AG04449 (cell line): Measurements from ENCODE around the gene PCBP3.

Experiments used
- CTCF ChIA-PET: fragments of 350-600 bp; formaldehyde crosslinking; extraction: SDS; loops from one replicate; lab custom pipeline; 2021; ENCODE audit warnings: antibody characterized with exemption; lab: Yijun Ruan, JAX
- POLR2A ChIA-PET: fragments of 400-600, 350-600 bp; formaldehyde crosslinking; extraction: SDS; loops from one replicate; lab custom pipeline; 2020; ENCODE audit warnings: antibody characterized with exemption, inconsistent platforms; lab: Yijun Ruan, JAX
- DNase-seq: peaks from one replicate; pipeline ENCODE4 v3.0.0-alpha.2; 2010; ENCODE audit warnings: low read depth, low spot score
- H3K4me3 ChIP-seq: 2 replicates; pipeline ENCODE4 v1.5.1; 2011; ENCODE audit warnings: low read depth, mild to moderate bottlenecking, control low read depth, low read length
- TF ChIP-seq, protein P1 (sequence below): IDR thresholded peaks from one replicate; pipeline ENCODE4 v1.5.1; 2011; ENCODE audit warnings: mild to moderate bottlenecking, moderate library complexity, low read length, control low read depth, inconsistent platforms; ENCODE audit not compliant: insufficient read depth; ENCODE audit errors: missing control alignments

The PCBP3 gene

DNA sequence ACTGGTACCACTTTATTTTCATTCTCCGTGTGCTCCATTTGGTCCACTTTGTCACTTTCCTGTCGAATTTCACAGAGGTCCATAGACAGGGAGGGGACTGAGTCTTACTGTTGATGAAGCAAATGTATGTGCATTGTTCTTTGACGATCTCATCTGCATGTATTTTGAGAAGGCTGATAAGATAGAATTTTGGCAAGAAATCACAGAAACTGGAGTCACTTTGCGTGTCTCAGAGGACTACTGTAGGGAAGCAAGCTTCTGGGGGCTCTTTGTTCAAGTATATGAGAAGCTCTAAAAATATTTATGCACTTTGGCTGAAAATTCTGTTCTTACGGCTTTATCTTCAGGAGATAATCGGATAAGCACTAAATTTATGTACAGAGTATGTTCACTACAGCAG is 78.1 kb downstream of the PCBP3 start:
- H3K4me3 ChIP-seq: no peak overlapping the region
- TF ChIP-seq, protein P1, sequence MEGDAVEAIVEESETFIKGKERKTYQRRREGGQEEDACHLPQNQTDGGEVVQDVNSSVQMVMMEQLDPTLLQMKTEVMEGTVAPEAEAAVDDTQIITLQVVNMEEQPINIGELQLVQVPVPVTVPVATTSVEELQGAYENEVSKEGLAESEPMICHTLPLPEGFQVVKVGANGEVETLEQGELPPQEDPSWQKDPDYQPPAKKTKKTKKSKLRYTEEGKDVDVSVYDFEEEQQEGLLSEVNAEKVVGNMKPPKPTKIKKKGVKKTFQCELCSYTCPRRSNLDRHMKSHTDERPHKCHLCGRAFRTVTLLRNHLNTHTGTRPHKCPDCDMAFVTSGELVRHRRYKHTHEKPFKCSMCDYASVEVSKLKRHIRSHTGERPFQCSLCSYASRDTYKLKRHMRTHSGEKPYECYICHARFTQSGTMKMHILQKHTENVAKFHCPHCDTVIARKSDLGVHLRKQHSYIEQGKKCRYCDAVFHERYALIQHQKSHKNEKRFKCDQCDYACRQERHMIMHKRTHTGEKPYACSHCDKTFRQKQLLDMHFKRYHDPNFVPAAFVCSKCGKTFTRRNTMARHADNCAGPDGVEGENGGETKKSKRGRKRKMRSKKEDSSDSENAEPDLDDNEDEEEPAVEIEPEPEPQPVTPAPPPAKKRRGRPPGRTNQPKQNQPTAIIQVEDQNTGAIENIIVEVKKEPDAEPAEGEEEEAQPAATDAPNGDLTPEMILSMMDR: no peak
- CTCF ChIA-PET: no interaction called here
- POLR2A ChIA-PET: no interaction called here
- no peak for DNase-seq

DNA sequence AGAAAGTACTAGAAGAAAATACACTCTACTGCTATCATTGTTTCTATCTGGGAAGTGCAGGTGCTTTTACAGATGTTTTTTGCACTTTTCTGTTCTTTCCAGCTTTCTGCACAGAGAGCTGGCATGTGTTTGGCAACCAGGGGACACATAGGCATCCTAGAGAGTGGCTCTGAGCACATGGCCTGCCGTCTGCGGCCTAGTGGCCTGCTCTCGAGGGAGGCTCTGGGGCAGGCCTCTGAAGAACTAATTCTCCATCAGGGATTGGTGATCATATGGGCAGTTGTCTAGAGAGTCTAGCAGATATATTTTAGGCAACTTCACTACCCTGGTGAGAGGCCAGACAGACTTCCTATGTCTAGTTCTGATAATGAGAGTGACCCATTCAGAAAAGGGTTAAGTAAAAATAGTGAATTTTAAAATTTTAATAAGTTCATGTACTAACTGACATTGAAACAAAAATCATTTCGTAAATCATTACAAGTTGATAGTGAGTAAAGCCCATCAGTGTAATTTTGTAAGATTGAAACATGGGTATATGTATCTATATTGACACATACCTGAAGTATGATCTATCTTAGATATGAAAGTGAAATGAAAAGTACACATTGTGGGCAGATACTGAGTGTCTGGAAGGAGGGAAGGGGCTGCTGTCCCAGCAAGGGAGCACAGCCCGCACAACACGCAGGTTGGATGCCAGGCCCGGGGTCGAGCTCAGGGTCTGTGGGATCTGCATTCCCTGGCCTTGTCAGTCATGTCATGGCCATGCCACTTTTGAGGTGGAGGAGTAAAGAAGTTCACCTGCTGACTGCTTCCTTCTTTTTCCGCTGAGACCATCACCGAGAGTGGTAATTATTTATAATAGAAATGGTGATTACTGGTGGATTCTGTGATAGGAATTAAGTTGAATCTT is 79.8 kb downstream of the PCBP3 start:
- ChIA-PET CTCF (interaction anchor here (1.4 kb wide), 1 partner anchor 12 kb away, joined by 3 read pairs; no protein-coding TSS in a partner anchor), POLR2A (no interaction called here)
- no peak for DNase-seq
- TF ChIP-seq, protein P1: no peak
- H3K4me3 ChIP-seq: no peak overlapping the region

DNA sequence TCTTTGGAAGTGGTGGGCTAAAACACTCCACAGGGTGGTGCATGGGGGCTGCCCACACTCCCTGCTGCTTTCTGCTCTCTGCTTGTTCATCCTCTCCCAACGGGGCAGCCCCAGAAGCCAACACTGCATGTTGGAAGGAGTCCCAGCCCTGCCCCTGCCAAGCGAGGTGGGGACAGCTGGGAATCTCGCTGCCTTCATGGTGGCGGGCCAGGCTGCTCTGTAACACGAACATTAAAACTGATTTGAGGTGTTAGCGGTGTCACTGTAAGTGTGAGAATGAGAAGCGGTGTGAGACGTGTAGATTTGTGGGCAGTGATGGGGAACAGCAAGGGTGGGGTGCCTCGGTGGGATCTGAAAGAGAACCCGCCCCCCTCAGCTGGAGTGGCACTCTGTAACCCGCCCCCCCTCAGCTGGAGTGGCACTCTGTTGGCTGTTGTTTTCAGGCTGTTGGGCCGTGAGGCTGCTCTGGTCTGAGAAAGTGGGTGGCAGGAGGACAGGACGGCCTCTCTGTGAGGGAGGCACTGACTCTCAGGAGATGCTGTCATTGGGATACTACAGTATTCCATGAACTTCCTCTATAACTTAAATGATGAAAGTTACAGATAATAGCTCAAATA is 80.9 kb downstream of the PCBP3 start:
- no peak overlapping the region for H3K4me3 ChIP-seq
- no peak for DNase-seq
- TF ChIP-seq, protein P1: no peak
- POLR2A ChIA-PET: no interaction called here
- CTCF ChIA-PET: interaction anchor here (1.4 kb wide), 1 partner anchor 11 kb away, joined by 3 read pairs; no protein-coding TSS in a partner anchor

DNA sequence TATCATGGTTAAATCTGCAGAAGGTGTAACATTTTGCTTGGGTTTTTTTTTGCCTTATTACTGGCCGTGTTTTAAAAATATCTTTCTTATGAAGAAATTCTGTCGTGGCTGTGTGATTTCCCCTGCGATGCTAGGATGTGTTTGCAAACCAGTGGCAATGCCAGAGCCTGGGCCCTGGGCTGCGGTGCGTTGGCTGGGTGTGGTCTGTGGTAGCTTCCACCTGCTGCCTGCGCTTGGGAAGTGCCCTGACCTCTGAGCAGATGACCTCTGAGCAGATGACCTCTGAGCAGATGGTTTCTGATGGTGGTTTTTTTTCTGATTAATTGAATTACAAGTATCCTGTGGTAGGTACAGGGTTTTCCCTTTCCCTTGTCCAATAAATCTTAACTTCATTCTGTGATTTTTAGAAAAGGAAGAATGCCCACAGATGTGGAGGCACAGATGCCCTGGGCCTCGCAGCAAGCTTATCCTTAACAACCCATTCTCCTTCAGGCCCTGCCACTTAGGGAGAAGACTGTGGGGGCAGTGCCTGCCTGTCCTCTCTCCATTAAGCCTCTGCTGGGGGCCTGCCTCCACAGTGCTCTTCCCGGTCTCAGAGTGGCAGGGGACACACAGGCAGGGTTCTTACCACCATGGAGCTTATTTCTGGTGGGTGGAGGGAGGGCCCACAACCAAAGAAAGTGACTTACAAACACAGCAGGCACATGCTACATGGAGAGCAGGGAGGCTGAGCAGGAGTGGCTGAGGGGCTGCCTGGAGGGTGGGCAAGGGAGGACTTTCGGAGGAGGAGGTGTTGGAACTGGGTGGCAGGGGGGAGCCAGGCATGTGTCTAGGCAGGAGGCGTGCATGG is 81.7 kb downstream of the PCBP3 start:
- H3K4me3 ChIP-seq: no peak overlapping the region
- POLR2A ChIA-PET: no interaction called here
- TF ChIP-seq, protein P1: no peak
- no peak for DNase-seq
- CTCF ChIA-PET: interaction anchor here (1.4 kb wide), 1 partner anchor 11 kb away, joined by 3 read pairs; no protein-coding TSS in a partner anchor

DNA sequence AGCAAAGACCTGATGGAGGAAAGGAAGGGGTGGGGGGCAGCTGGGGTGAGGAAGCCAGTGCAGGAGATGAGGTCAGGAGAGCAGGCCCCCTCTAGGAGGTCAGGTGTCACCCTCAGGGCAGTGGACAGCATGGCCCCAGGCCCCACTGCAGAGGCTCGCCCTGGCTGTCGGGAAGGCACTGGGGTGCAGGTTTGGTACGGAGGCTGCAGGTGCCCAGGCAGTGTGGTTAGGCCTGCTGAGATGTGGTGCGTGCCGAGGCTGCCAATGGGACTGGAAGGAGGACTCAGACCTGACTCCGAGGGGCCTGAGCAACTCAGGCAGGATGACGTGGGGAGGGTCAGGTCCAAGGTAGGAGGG is 82.3 kb downstream of the PCBP3 start:
- DNase-seq: no peak
- no peak overlapping the region for H3K4me3 ChIP-seq
- POLR2A ChIA-PET: no interaction called here
- CTCF ChIA-PET: no interaction called here
- TF ChIP-seq, protein P1: no peak
